Brain microvascular endothelial cell (primary cell): Measurements from ENCODE around the gene GUF1.

ENCODE experiments used
- DNase-seq: peaks from one replicate; pipeline ENCODE4 v3.0.0-alpha.2; 2020
- H3K27ac ChIP-seq: fragments of 250-450 bp; sonication (Bioruptor Pico); 2 replicates; pipeline ENCODE4 v1.5.1; 2020; ENCODE audit warnings: mild to moderate bottlenecking, moderate library complexity
- H3K27me3 ChIP-seq: fragments of 250-450 bp; sonication (Bioruptor Pico); replicated peaks from 2 replicates; pipeline ENCODE4 v1.5.1; 2020; ENCODE audit warnings: mild to moderate bottlenecking
- H3K36me3 ChIP-seq: fragments of 250-450 bp; sonication (Bioruptor Pico); replicated peaks from 2 replicates; pipeline ENCODE4 v1.5.1; 2020; ENCODE audit warnings: mild to moderate bottlenecking
- H3K4me3 ChIP-seq: 2 replicates; pipeline ENCODE4 v1.5.1; 2011; ENCODE audit warnings: low read depth, mild to moderate bottlenecking, control low read depth, low read length, moderate library complexity
- CTCF ChIP-seq: IDR thresholded peaks from 2 replicates; pipeline ENCODE4 v1.5.1; 2011; ENCODE audit warnings: low read depth, mild to moderate bottlenecking, moderate library complexity, low read length, control low read depth, inconsistent platforms; ENCODE audit errors: missing control alignments
- in situ Hi-C: cut with HindIII; loops from 2 replicates; pipeline ENCODE4 v1.10.0; 2017; ENCODE audit warnings: low sequenced_read_pairs, low pct_ligation_motif_present

GUF1 gene

GRCh38 chr4:44713125-44713524 lies 34.9 kb downstream of the GUF1 start:
- no peaks in the 10 kb centered on the region for H3K27me3 ChIP-seq
- no peak for TF ChIP-seq CTCF
- no peak for DNase-seq
- H3K36me3 ChIP-seq, result no peaks in the 10 kb centered on the region
- H3K4me3 ChIP-seq, result no peak overlapping the region
- no peak overlapping the region for H3K27ac ChIP-seq
- in situ Hi-C loops, result no loop called here

GRCh38 chr4:44716597-44716996 lies 38.4 kb downstream of the GUF1 start:
- TF ChIP-seq CTCF, result no peak
- no peak for DNase-seq
- no peak overlapping the region for H3K4me3 ChIP-seq
- in situ Hi-C loops, result no loop called here
- no peak overlapping the region for H3K27ac ChIP-seq
- no peaks in the 10 kb centered on the region for H3K27me3 ChIP-seq
- H3K36me3 ChIP-seq, result no peaks in the 10 kb centered on the region

- TF ChIP-seq CTCF, result no peak
- in situ Hi-C loops, result no loop called here
Observed at GRCh38 chr4:44720371-44720770, 42.2 kb downstream of the GUF1 start.

GRCh38 chr4:44722001-44722400 lies 43.8 kb downstream of the GUF1 start:
- no peak overlapping the region for H3K27ac ChIP-seq
- in situ Hi-C loops, result no loop called here
- no peak for DNase-seq

More at GRCh38 chr4:44720371-44720770, 42.2 kb downstream of the GUF1 start:
- no peak overlapping the region for H3K27ac ChIP-seq
- H3K27me3 ChIP-seq, result no peaks in the 10 kb centered on the region
- no peak for DNase-seq
- no peaks in the 10 kb centered on the region for H3K36me3 ChIP-seq
- no peak overlapping the region for H3K4me3 ChIP-seq

GRCh38 chr4:44725166-44725565 lies 46.9 kb downstream of the GUF1 start:
- DNase-seq, result no peak
- H3K27ac ChIP-seq, result no peak overlapping the region
- in situ Hi-C loops, result no loop called here
- no peaks in the 10 kb centered on the region for H3K27me3 ChIP-seq
- peak overlapping the region; percentile 89 for H3K4me3 ChIP-seq
- no peak for TF ChIP-seq CTCF
- no peaks in the 10 kb centered on the region for H3K36me3 ChIP-seq

More at GRCh38 chr4:44722001-44722400, 43.8 kb downstream of the GUF1 start:
- Histone ChIP-seq H3K27me3 (no peaks in the 10 kb centered on the region), H3K4me3 (no peak overlapping the region), H3K36me3 (no peaks in the 10 kb centered on the region)
- no peak for TF ChIP-seq CTCF

- DNase-seq, result no peak
- H3K27ac ChIP-seq, result peak overlapping the region; percentile 62
- H3K36me3 ChIP-seq, result no peaks in the 10 kb centered on the region
- no peaks in the 10 kb centered on the region for H3K27me3 ChIP-seq
- in situ Hi-C loops, result no loop called here
- TF ChIP-seq CTCF, result no peak
- H3K4me3 ChIP-seq, result peak overlapping the region; percentile 89
Observed at GRCh38 chr4:44725726-44726037, 47.5 kb downstream of the GUF1 start.
